Stimulated activated CD4-positive, alpha-beta T cell treated with anti-CD3 and anti-CD28 coated beads, Interleukin-4, amount 100 ng/mL, for 48 hours (primary cell): Measurements from ENCODE around the gene TYMP.

Experiments
- DNase-seq, 2 donors: peaks; one replicate each; pipeline ENCODE4 v3.0.0-alpha.2; 2020; ENCODE audit warnings: low read depth in 2 of 2

TYMP gene

GRCh38 chr22:50483977-50484853, 45.6 kb downstream of the TYMP start:
- DNase-seq: no peak

DNA sequence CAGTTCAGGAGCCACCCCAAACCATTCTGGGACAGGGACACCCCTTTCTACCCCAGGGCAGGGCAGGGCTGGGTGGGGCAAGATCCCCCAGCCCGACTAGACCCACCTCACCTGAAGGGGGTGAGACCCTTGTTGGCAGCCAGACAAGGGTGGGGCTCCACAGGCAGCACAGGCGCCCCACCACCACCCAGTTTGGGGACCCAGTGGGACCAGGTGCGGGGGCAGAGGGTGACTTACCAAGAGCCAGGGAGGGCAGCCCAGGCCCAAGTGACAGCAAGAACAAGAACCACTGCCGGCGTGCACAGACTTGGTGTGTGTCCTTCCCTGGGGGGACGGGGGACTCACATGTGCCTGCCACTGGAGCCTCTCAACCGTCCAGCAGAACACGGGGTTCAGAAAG, 46.3 kb downstream of the TYMP start:
- no peak for DNase-seq

- DNase-seq: no peak
These were observed 46.7 kb downstream of the TYMP start for GRCh38 chr22:50483106-50483505.

DNA sequence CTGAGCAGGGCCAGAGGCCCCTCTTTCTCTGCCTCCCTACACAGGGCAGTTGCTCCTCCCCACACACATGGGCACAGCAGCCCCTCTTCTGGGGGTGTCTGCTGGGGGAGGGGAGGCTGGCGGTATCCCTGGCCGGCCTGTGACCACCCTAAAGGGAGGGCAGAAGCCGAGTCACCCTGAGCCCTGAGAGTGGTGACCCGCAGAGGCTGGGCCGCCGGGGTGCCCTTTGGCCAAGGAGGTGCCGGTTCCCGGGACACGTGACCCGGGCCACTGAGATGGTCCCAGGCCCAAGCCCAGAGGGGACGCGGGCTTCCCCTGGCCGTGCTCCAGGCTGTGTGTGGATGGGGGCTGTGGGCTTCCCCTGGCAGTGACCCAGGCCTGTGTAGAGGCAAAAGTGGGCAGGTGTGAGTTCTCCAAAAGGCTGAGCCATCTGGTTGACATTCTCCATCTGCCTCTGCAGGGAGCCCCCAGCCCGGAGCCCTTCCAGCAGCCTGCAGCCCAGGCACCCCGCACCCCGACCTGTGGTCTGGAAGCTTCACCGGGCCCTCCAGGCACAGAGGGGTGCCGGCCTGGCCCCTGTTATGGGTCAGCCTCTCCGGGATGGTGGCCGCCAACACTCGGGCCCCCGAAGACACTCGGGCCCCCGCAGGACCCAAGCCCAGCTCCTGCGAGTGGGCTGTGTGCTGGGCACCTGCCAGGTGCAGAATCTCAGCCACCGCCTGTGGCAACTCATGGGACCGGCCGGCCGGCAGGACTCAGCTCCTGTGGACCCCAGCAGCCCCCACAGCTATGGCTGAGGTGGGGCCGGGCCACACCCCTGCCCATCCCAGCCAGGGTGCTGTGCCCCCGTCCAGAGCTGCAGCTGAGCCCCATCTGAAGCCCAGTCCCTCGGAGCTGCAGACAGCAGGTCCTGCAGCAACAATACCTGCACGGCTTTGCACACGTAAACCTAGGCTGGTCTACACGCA, 47.4 kb downstream of the TYMP start:
- no peak for DNase-seq

- DNase-seq: peak; percentile 42 to 59
These were observed 48.2 kb downstream of the TYMP start, which contains the start of gene ADM2 for GRCh38 chr22:50481440-50482106. ADM2 (plus strand) TSS chr22:50481543; CDS start chr22:50481848, 305 bp downstream.

DNA sequence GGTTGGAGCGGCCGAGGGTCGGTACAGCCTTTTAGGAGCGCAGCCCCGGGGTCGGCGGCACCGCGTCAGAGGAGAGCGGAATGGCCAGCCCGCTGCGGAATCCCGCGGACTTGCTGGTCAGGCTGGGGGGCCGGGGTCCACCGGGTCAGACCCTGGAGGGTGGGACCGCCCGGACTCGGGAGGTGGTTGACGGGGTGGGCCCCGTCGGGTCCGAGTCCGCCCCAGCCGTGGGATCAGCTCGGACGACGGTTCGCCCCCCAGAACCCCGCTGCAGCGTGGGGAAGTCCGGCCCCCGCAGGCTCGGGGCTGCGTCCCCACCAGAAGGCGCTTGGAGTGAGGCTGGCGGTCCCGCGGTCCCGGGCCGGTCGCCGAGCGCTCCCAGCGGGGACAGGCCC, 48.8 kb downstream of the TYMP start:
- DNase-seq: no peak

DNA sequence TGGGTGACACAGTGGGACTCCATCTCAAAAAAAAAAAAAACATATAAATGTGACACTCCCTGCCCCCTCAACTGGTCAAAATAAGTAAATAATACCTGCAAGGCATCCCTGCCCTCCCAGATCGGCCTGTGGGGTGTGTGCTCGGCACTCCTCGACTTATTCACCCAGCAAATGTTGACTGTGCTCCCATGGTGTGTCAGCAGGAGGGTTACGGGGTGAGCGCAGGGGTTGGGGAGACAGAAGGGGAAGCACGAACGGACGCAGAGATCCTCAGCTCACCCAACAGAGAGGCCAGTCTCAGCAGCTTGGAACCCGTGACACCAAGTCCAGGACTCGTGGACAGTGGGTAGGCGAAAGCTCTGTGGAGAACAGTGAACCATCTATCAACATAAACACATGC, 50.1 kb downstream of the TYMP start:
- DNase-seq: no peak

- DNase-seq: no peak
These were observed 51.9 kb downstream of the TYMP start for GRCh38 chr22:50477923-50478322.

DNA sequence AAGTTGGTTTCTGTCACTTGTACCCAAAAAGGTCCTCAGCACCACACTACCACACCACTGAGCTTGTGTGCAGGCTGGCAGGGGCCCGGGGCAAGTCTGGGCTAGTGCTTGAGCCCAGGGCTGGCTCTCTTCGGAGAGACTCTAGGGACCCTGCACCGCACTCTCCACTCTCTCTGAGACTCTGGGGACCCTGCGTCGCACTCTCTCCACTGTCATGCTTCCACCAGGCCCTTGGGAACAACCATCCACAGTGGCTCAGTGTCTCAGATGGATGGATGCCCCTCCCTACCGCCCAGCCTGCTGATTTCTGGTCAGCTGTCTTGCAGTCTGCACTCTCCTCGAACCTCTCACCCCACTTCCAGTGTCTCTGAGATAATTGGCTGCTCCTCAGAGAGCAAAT, 52.9 kb downstream of the TYMP start:
- no peak for DNase-seq
